KMS-11 (cell line): Measurements from ENCODE around the gene POLA2.
"Not testable (repeated sequence)": the region's sequence is repeated elsewhere in the genome, so short reads cannot be mapped to it uniquely, and the experiment has no call there.

Experiments used
- H2AFZ ChIP-seq: fragments of 200-600 bp; sonication (generic); 2 replicates; pipeline ENCODE4 v1.6.1; 2016; ENCODE audit warnings: antibody characterized with exemption, mixed run types, low read depth
- H3K27ac ChIP-seq: fragments of 200-600 bp; sonication (generic); 2 replicates; pipeline ENCODE4 v1.6.1; 2016; ENCODE audit warnings: mild to moderate bottlenecking, mixed run types
- H3K27me3 ChIP-seq: fragments of 200-600 bp; sonication (generic); 2 replicates; pipeline ENCODE4 v1.6.1; 2017; ENCODE audit warnings: mild to moderate bottlenecking, low read depth, mixed run types, moderate library complexity; ENCODE audit not compliant: insufficient read depth
- H3K36me3 ChIP-seq: fragments of 200-600 bp; sonication (generic); 2 replicates; pipeline ENCODE4 v1.6.1; 2017; ENCODE audit warnings: mild to moderate bottlenecking, mixed run types; ENCODE audit not compliant: insufficient read depth
- H3K4me1 ChIP-seq: fragments of 200-600 bp; sonication (generic); 2 replicates; pipeline ENCODE4 v1.6.1; 2016; ENCODE audit warnings: mild to moderate bottlenecking, low read depth, mixed run types; ENCODE audit not compliant: poor library complexity, severe bottlenecking
- H3K4me2 ChIP-seq: fragments of 200-600 bp; sonication (generic); 2 replicates; pipeline ENCODE4 v1.7.0; 2016; ENCODE audit warnings: mild to moderate bottlenecking, mixed run types
- H3K4me3 ChIP-seq: fragments of 200-600 bp; sonication (generic); IDR thresholded peaks from 2 replicates; pipeline ENCODE4 v1.6.1; 2017; ENCODE audit warnings: low read depth, low read length, mixed read lengths; ENCODE audit not compliant: insufficient read depth
- H3K79me2 ChIP-seq: fragments of 200-600 bp; sonication (generic); 2 replicates; pipeline ENCODE4 v1.6.1; 2016; ENCODE audit warnings: low read depth, mixed run types; ENCODE audit not compliant: insufficient read depth
- H3K9ac ChIP-seq: fragments of 200-600 bp; sonication (generic); 2 replicates; pipeline ENCODE4 v1.6.1; 2016; ENCODE audit warnings: mild to moderate bottlenecking, mixed run types
- H4K20me1 ChIP-seq: fragments of 200-600 bp; sonication (generic); 2 replicates; pipeline ENCODE4 v1.6.1; 2016; ENCODE audit warnings: mild to moderate bottlenecking, mixed run types; ENCODE audit not compliant: insufficient read depth
- TF ChIP-seq, protein P1 (sequence below): fragments of 200-600 bp; sonication (generic); conservative IDR thresholded peaks from 2 replicates; pipeline ENCODE4 v1.6.1; 2017; ENCODE audit warnings: low read depth, mild to moderate bottlenecking, antibody characterized with exemption, low read length, moderate library complexity, mixed read lengths

POLA2 gene

DNA sequence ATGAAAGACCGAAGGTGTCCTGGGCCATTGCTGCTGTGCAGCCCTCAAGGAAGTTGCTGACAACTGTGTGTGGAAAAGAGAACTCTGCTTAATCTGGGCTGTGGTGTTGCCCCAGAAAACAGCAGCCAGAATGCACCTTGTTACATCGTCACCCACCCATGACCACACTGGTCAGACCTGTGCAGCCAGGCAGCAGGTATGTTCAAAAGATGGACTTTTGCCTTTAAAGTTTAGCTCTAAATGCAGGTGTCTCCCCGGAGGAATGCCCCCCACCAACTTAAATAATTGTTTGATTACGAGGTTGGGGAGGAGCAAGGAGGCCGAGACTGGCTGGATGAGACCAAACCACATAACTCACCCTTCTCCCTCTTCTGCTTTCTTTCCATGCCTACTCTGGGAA, 15.3 kb upstream of the POLA2 start:
- Histone ChIP-seq H3K79me2 (no peaks in the 10 kb centered on the region), H3K4me1 (no peaks in the 10 kb centered on the region), H3K27ac (no peak overlapping the region), H3K4me2 (no peak overlapping the region), H3K4me3 (no peak overlapping the region), H3K9ac (no peak overlapping the region), H4K20me1 (no peaks in the 10 kb centered on the region), H2AFZ (no peak overlapping the region), H3K36me3 (no peaks in the 10 kb centered on the region), H3K27me3 (no peaks in the 10 kb centered on the region)
- TF ChIP-seq, protein P1, sequence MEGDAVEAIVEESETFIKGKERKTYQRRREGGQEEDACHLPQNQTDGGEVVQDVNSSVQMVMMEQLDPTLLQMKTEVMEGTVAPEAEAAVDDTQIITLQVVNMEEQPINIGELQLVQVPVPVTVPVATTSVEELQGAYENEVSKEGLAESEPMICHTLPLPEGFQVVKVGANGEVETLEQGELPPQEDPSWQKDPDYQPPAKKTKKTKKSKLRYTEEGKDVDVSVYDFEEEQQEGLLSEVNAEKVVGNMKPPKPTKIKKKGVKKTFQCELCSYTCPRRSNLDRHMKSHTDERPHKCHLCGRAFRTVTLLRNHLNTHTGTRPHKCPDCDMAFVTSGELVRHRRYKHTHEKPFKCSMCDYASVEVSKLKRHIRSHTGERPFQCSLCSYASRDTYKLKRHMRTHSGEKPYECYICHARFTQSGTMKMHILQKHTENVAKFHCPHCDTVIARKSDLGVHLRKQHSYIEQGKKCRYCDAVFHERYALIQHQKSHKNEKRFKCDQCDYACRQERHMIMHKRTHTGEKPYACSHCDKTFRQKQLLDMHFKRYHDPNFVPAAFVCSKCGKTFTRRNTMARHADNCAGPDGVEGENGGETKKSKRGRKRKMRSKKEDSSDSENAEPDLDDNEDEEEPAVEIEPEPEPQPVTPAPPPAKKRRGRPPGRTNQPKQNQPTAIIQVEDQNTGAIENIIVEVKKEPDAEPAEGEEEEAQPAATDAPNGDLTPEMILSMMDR: no peak

DNA sequence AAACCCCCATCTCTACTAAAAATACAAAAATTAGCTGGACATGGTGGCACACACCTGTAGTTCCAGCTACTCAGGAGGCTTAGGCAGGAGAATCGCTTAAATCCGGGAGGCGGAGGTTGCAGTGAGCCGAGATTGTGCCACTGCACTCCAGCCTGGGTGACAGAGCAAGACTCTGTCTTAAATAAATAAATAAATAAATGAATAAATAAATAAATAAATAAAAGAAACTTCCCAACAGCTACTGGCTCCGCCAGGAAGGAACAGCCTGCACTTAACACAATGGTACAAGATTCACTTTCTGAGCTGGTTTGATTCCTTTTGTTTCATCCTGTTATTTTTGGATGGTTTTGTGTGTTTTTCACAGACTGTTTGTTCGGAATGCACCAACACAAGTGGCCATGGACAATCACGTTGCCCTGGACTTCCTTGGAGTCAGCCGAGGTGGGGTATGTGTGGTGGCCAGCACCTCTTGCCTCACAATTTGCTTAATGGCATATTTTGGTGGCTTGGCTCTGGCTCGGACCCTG, 13.5 kb upstream of the POLA2 start:
- not testable (repeated sequence) for H3K9ac ChIP-seq, H4K20me1 ChIP-seq, H3K27me3 ChIP-seq, H3K4me3 ChIP-seq, H2AFZ ChIP-seq, H3K79me2 ChIP-seq, H3K4me2 ChIP-seq, H3K4me1 ChIP-seq, H3K36me3 ChIP-seq, H3K27ac ChIP-seq

DNA sequence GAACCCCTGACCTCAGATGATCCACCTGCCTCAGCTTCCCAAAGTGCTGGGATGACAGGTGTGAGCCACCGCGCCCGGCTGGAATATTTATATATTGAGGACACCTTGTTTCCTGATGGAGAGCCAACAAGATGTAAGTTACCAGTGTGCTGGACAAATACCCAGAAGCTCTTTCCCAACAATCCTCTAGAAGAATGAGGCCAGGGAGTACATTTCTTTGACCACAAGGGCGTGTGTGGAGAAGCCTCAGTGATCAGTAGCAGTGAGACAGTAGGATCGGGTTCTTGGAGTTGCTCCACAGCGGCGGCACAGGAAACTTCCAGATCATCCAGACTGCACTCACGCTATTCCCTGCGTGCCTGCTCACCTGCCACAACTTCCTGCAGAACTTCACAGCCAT, 10.3 kb upstream of the POLA2 start:
- H3K79me2 ChIP-seq: no peaks in the 10 kb centered on the region
- H3K36me3 ChIP-seq: no peaks in the 10 kb centered on the region
- TF ChIP-seq, protein P1: no peak
- no peak overlapping the region for H3K4me3 ChIP-seq
- H3K27ac ChIP-seq: no peak overlapping the region
- no peak overlapping the region for H3K9ac ChIP-seq
- H3K27me3 ChIP-seq: no peaks in the 10 kb centered on the region
- no peak overlapping the region for H2AFZ ChIP-seq
- no peaks in the 10 kb centered on the region for H3K4me1 ChIP-seq
- H4K20me1 ChIP-seq: no peaks in the 10 kb centered on the region
- no peak overlapping the region for H3K4me2 ChIP-seq

DNA sequence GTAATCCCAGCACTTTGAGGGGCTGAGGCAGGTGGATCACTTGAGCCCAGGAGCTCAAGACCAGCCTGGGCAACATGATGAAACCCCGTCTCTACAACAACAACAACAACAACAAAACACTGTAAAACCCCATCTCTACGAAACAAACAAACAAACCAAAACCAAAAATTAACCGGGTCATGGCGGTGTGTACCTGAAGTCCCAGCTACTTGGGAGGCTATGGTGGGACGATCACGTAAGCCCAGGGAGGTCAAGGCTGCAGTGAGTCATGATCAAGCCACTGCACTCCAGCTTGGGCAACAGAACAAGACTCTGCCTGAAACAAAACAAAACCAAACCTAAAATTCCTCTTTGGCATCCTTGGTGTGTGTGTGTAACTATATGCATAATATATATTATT, 7.0 kb upstream of the POLA2 start:
- Histone ChIP-seq H3K4me3 (no peak overlapping the region), H2AFZ (no peak overlapping the region), H4K20me1 (no peaks in the 10 kb centered on the region), H3K36me3 (no peaks in the 10 kb centered on the region), H3K27me3 (no peaks in the 10 kb centered on the region), H3K4me2 (no peak overlapping the region), H3K9ac (no peak overlapping the region), H3K79me2 (no peaks in the 10 kb centered on the region), H3K4me1 (no peaks in the 10 kb centered on the region), H3K27ac (no peak overlapping the region)
- TF ChIP-seq, protein P1: no peak

DNA sequence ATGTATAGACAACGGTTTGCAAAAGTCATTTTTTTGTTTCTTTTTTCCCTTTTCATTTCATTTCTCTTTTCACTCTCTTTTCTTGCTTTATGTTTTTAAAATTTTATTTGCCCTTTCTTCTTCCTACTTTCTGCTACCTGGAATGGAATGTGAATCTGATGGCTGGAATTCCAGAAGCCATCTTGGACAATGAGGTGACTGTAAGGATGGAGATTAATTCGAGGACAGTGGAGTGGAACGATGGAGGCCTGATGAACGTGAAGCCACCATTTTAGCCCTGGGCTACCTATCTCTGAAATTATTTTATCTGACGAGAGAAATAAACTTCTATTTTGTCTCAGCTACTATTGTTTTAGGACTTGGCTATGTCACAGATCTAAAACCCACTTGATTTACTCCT, 2.8 kb upstream of the POLA2 start:
- H3K4me3 ChIP-seq: no peak overlapping the region
- TF ChIP-seq, protein P1: no peak
- no peak overlapping the region for H3K9ac ChIP-seq
- H3K79me2 ChIP-seq: peaks cover 21% of the 10 kb centered on the region
- no peaks in the 10 kb centered on the region for H3K27me3 ChIP-seq
- H3K4me2 ChIP-seq: no peak overlapping the region
- peaks cover 14% of the 10 kb centered on the region for H3K4me1 ChIP-seq
- H3K36me3 ChIP-seq: no peaks in the 10 kb centered on the region
- H3K27ac ChIP-seq: no peak overlapping the region
- H4K20me1 ChIP-seq: no peaks in the 10 kb centered on the region
- no peak overlapping the region for H2AFZ ChIP-seq
